ENCODE measurements around the gene SLIT3.

Gene SLIT3

GRCh38 chr5:168872246-168872645 lies 428.7 kb downstream of the SLIT3 start:
- no peak for DNase-seq (ENCODE audit: low read depth, low spot score)

GRCh38 chr5:168870910-168871309 lies 430.0 kb downstream of the SLIT3 start:
- DNase-seq (ENCODE audit: low read depth, low spot score) = no peak

GRCh38 chr5:168869615-168870227 lies 431.2 kb downstream of the SLIT3 start:
- DNase-seq (ENCODE audit: low read depth, low spot score) = no peak

GRCh38 chr5:168867241-168867640 lies 433.7 kb downstream of the SLIT3 start:
- no peak for DNase-seq (ENCODE audit: low read depth, low spot score)

GRCh38 chr5:168865968-168866367 lies 435.0 kb downstream of the SLIT3 start:
- no peak for DNase-seq (ENCODE audit: low read depth, low spot score)

- DNase-seq (ENCODE audit: low read depth, low spot score) = no peak
Observed at GRCh38 chr5:168863021-168863420, 437.9 kb downstream of the SLIT3 start.

- no peak for DNase-seq (ENCODE audit: low read depth, low spot score)
Observed at GRCh38 chr5:168860503-168860902, 440.4 kb downstream of the SLIT3 start.

GRCh38 chr5:168860081-168860480 lies 440.9 kb downstream of the SLIT3 start:
- DNase-seq (ENCODE audit: low read depth, low spot score) = no peak

GRCh38 chr5:168859471-168859870 lies 441.5 kb downstream of the SLIT3 start:
- no peak for DNase-seq (ENCODE audit: low read depth, low spot score)

GRCh38 chr5:168858994-168859393 lies 441.9 kb downstream of the SLIT3 start:
- DNase-seq (ENCODE audit: low read depth, low spot score) = no peak

- no peak for DNase-seq (ENCODE audit: low read depth, low spot score)
Observed at GRCh38 chr5:168858371-168858770, 442.6 kb downstream of the SLIT3 start.

- no peak for DNase-seq (ENCODE audit: low read depth, low spot score)
Observed at GRCh38 chr5:168853972-168854371, 447.0 kb downstream of the SLIT3 start.

GRCh38 chr5:168852329-168852728 lies 448.6 kb downstream of the SLIT3 start:
- DNase-seq (ENCODE audit: low read depth, low spot score) = no peak

GRCh38 chr5:168851902-168852321 lies 449.0 kb downstream of the SLIT3 start:
- no peak for DNase-seq (ENCODE audit: low read depth, low spot score)

GRCh38 chr5:168850683-168851082 lies 450.3 kb downstream of the SLIT3 start:
- DNase-seq (ENCODE audit: low read depth, low spot score) = no peak

- no peak for DNase-seq (ENCODE audit: low read depth, low spot score)
Observed at GRCh38 chr5:168848569-168848968, 452.4 kb downstream of the SLIT3 start.

- no peak for DNase-seq (ENCODE audit: low read depth, low spot score)
Observed at GRCh38 chr5:168847511-168848073, 453.3 kb downstream of the SLIT3 start.

GRCh38 chr5:168844922-168845296 lies 456.0 kb downstream of the SLIT3 start:
- DNase-seq (ENCODE audit: low read depth, low spot score) = no peak

- no peak for DNase-seq (ENCODE audit: low read depth, low spot score)
Observed at GRCh38 chr5:168844016-168844921, 456.7 kb downstream of the SLIT3 start.

GRCh38 chr5:168843277-168844015 lies 457.5 kb downstream of the SLIT3 start:
- no peak for DNase-seq (ENCODE audit: low read depth, low spot score)

GRCh38 chr5:168842571-168843205 lies 458.3 kb downstream of the SLIT3 start:
- DNase-seq (ENCODE audit: low read depth, low spot score) = no peak

GRCh38 chr5:168837852-168838251 lies 463.1 kb downstream of the SLIT3 start:
- no peak for DNase-seq (ENCODE audit: low read depth, low spot score)

Measured in activated CD4-positive, CD25-positive, alpha-beta regulatory T cell treated with anti-CD3 and anti-CD28 coated beads, Interleukin-2, amount 50 U/mL, for 16 hours (primary cell).